ENCODE results near the gene LRP1.

DNA sequence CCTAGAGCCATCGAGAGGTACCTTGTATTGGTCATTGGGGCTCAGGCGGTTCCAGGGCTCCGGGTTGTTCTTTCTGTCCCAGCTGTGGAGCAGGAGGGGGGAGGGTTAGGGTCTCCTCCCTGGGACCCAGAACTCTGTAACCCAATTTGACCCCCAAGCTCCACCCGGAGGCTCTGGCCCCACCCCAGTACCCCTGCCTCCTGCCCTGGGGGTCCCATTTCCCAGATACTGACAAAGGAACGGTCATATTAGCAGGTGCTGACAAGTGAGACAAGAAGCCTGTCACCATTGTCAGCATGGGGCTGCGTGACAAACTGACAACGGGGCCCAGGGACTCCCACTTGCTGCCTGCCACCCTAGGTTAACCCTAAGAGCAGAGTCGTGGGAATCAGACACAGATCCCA lies 107.4 kb downstream of the LRP1 start:
- TF ChIP-seq, protein P1, sequence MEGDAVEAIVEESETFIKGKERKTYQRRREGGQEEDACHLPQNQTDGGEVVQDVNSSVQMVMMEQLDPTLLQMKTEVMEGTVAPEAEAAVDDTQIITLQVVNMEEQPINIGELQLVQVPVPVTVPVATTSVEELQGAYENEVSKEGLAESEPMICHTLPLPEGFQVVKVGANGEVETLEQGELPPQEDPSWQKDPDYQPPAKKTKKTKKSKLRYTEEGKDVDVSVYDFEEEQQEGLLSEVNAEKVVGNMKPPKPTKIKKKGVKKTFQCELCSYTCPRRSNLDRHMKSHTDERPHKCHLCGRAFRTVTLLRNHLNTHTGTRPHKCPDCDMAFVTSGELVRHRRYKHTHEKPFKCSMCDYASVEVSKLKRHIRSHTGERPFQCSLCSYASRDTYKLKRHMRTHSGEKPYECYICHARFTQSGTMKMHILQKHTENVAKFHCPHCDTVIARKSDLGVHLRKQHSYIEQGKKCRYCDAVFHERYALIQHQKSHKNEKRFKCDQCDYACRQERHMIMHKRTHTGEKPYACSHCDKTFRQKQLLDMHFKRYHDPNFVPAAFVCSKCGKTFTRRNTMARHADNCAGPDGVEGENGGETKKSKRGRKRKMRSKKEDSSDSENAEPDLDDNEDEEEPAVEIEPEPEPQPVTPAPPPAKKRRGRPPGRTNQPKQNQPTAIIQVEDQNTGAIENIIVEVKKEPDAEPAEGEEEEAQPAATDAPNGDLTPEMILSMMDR (IDR thresholded peaks at IDR 0.05): no peak
- TF ChIP-seq POLR2AphosphoS5 (IDR thresholded peaks at IDR 0.05; ENCODE audit: insufficient read depth in 1 of 2, low read depth in 1 of 2): no peak

Data from vagina (tissue), 2 donors.